Measurements from ENCODE around the gene COX20. TPM values are rescaled to one million over a fixed set of nuclear protein-coding genes. Genes with fewer than 3 reads are reported as not detected.

COX20 gene
- total and polyA plus RNA-seq, 2 of the 8 experiments (the other 6 are each of a cell fraction or from before 2014, with no cell fraction given), result 17.5 to 28.8 TPM

DNA sequence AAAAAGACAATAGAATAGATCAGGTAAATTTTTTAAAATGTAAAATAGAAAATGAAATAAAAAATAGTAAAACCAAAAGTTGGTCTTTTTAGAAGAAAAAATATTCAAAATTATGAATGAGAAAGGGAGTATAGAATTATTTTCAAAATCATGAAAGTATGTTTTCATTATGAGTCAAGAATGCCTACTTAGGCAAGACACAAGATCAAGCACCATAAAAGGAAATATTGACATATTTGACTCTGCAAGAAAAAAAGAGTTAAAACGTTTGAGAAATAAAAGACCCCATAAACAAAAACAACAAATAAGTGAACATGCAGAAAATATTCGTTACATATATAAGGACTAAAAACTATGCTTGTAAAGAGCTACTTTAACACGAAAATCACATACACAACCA, 4.8 kb upstream of the COX20 start:
- Histone ChIP-seq H4K8ac (ENCODE audit: extremely low read depth, insufficient read depth, low read length) (no peak overlapping the region), H3K9me3 (ENCODE audit: insufficient read depth in 2 of 2, low read depth in 1 of 2, low read length in 1 of 2) (no peaks in the 10 kb centered on the region), H3K4me2 (ENCODE audit: insufficient read depth in 1 of 2, low read depth in 2 of 2, low read length in 2 of 2) (no peak overlapping the region), H3K4ac (replicated peaks; ENCODE audit: insufficient read length, low read depth, low read length) (no peak overlapping the region), H2AFZ (ENCODE audit: low read length) (no peak overlapping the region), H2BK5ac (ENCODE audit: low read depth, low read length) (no peak overlapping the region), H2AK5ac (ENCODE audit: low read depth, low read length) (no peak overlapping the region), H2BK120ac (replicated peaks; ENCODE audit: low read depth, low read length) (no peak overlapping the region), H3K27me3 (replicated peaks in 1 of 4; ENCODE audit: control insufficient read depth in 3 of 4, extremely low read depth in 1 of 4, insufficient read depth in 3 of 4, low read length in 3 of 4) (no peaks in the 10 kb centered on the region), H3K79me2 (ENCODE audit: control insufficient read depth in 1 of 2, insufficient read depth in 2 of 2, low read length in 2 of 2) (no peaks in the 10 kb centered on the region; a peak in 1 of 4 replicates), H3K18ac (ENCODE audit: extremely low read depth, low read length) (no peak overlapping the region), H3K36me3 (ENCODE audit: control insufficient read depth in 2 of 4, insufficient read depth in 4 of 4, low read length in 3 of 4) (no peaks in the 10 kb centered on the region), H3K27ac (ENCODE audit: low read depth, low read length) (no peak overlapping the region), H3K23ac (ENCODE audit: insufficient read length) (no peak overlapping the region), H2BK12ac (ENCODE audit: low read depth, low read length) (no peak overlapping the region), H3K23me2 (ENCODE audit: low read depth, low read length) (peaks cover 3% of the 10 kb centered on the region; the same call in 1 of the 2 replicates), H2BK15ac (ENCODE audit: low read length) (no peak overlapping the region), H4K20me1 (replicated peaks in 1 of 2; ENCODE audit: control insufficient read depth in 1 of 2, insufficient read depth in 2 of 2, low read length in 2 of 2) (no peaks in the 10 kb centered on the region), H3K9ac (replicated peaks in 1 of 4; ENCODE audit: extremely low read depth in 1 of 4, low read depth in 3 of 4, low read length in 3 of 4) (no peak overlapping the region), H4K91ac (replicated peaks; ENCODE audit: insufficient read length, low read length) (no peak overlapping the region), H3K4me3 (ENCODE audit: extremely low read depth in 1 of 4, insufficient read depth in 2 of 4, low read depth in 3 of 4, low read length in 4 of 4) (no peak overlapping the region), H3K14ac (ENCODE audit: insufficient read length) (no peak overlapping the region), H3K4me1 (replicated peaks in 1 of 4; ENCODE audit: control insufficient read depth in 3 of 4, insufficient read depth in 4 of 4, low read length in 3 of 4) (peaks cover 0 to 2% (median 0%) of the 10 kb centered on the region in 4 experiments; a peak in 3 of 7 replicates), H4K5ac (ENCODE audit: insufficient read length, low read depth, low read length) (no peak overlapping the region), H2BK20ac (ENCODE audit: low read length) (no peak overlapping the region), H3K79me1 (ENCODE audit: low read depth, low read length) (no peaks in the 10 kb centered on the region), H3K56ac (replicated peaks; ENCODE audit: insufficient read length, low read depth, low read length) (no peak overlapping the region)
- FAIRE-seq (no peak), DNase-seq (ENCODE audit: low read depth in 1 of 2, low spot score in 2 of 2) (no peak)
- CTCF ChIA-PET (ENCODE audit: partially characterized antibody), result interaction anchor here (1.1 to 1.2 kb wide), 2 partner anchors 29 to 37 kb away, joined by 4 to 8 read pairs; no protein-coding TSS in a partner anchor
- POLR2A ChIA-PET (ENCODE audit: partially characterized antibody), result interaction anchor here (13.5 to 18.5 kb wide), 2 partner anchors 14 to 27 kb away, joined by 178 to 677 read pairs; partner anchors contain the start of gene HNRNPU
- 75% methylated on average over 3 of the region's 3 CpGs; no CpG with 5 or more reads in 1 of the 2 experiments for WGBS, 2 experiments (ENCODE audit: extremely low coverage in 1 of 2, insufficient coverage in 1 of 2, insufficient read length in 1 of 2, insufficient replicate concordance in 2 of 2, low coverage in 1 of 2, low lambda C conversion rate in 2 of 2, missing lambda C conversion rate in 1 of 2)
- TF ChIP-seq KDM4A (IDR thresholded peaks at IDR 0.05; ENCODE audit: low read depth, low read length, severe bottlenecking) (no peak), YY1 (IDR thresholded peaks at IDR 0.05; ENCODE audit: low read depth, low read length) (no peak), ASH2L (IDR thresholded peaks at IDR 0.05; ENCODE audit: low read length) (no peak), USF2 (IDR thresholded peaks at IDR 0.05; ENCODE audit: low read length) (no peak), CHD1 (IDR thresholded peaks at IDR 0.05; ENCODE audit: low read depth, low read length) (no peak), BCL11A (IDR thresholded peaks at IDR 0.05; ENCODE audit: low read depth in 2 of 2, low read length in 2 of 2) (no peak), CBX5 (IDR thresholded peaks at IDR 0.05; ENCODE audit: low read depth, low read length) (no peak), MAFK (IDR thresholded peaks at IDR 0.05; ENCODE audit: low read depth, low read length) (no peak), CBX8 (IDR thresholded peaks at IDR 0.05; ENCODE audit: borderline replicate concordance, low read depth, low read length) (no peak), TBP (IDR thresholded peaks at IDR 0.05; ENCODE audit: low read depth, low read length) (no peak), RXRA (IDR thresholded peaks at IDR 0.05; ENCODE audit: insufficient read depth, low read depth, low read length) (no peak), SP1 (IDR thresholded peaks at IDR 0.05; ENCODE audit: low read depth, low read length) (no peak)

Data from H1 (cell line).